NB4 (cell line): ENCODE measurements around the gene NAB1.

ENCODE experiments used
- DNase-seq: peaks from one replicate; pipeline ENCODE4 v3.0.0; 2010; ENCODE audit warnings: low read depth
- H3K4me3 ChIP-seq: one replicate; pipeline ENCODE4 v1.5.1; 2011; ENCODE audit warnings: mild to moderate bottlenecking, low read depth, low read length, moderate library complexity
- MAX ChIP-seq: IDR thresholded peaks from 2 replicates; pipeline ENCODE4 v1.6.1; 2011; ENCODE audit warnings: low read depth, low read length
- MYC ChIP-seq: IDR thresholded peaks from 2 replicates; pipeline ENCODE4 v1.6.1; 2011; ENCODE audit warnings: low read depth, low read length
- POLR2A ChIP-seq: IDR thresholded peaks from 2 replicates; pipeline ENCODE4 v1.6.1; 2011; ENCODE audit warnings: mild to moderate bottlenecking; ENCODE audit not compliant: insufficient read length; ENCODE audit errors: extremely low read depth
- TF ChIP-seq, protein P1 (sequence below): IDR thresholded peaks from one replicate; pipeline ENCODE4 v1.5.1; 2012; ENCODE audit warnings: low read depth, low read length

Gene NAB1

DNA sequence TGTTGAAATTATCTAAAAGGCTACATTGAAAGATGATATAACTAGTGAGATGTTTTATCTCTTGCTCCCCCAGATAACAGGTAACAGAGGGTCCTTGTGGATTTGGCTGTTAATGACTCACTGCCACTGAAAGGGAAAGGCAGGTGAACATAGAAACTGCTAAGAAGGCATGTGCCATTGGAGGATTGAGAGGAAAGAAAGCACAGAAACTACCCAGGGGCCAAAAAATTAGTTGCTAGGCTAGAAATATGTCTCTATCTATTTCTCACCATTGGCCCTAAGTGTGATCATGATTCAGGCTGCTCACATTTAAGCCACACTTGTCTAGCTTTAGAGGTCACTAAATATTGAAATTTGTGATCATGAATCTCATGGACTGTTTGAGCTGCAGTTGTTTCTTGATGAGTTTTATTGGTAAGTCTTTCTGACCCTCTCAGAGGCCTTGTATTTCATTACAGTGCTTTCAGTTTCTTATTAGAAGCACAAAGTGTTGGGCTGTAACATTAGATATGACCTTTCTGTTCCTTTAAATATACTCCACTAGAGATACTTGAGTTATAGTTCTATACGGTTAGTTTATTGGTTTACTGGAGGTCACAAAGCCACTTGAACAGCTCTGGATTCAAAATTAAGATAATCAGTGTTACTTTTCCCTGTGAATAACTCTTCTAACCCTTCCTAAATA lies 26.2 kb downstream of the NAB1 start:
- H3K4me3 ChIP-seq, result no peak overlapping the region
- TF ChIP-seq MYC (no peak), POLR2A (no peak), MAX (no peak)
- TF ChIP-seq, protein P1, sequence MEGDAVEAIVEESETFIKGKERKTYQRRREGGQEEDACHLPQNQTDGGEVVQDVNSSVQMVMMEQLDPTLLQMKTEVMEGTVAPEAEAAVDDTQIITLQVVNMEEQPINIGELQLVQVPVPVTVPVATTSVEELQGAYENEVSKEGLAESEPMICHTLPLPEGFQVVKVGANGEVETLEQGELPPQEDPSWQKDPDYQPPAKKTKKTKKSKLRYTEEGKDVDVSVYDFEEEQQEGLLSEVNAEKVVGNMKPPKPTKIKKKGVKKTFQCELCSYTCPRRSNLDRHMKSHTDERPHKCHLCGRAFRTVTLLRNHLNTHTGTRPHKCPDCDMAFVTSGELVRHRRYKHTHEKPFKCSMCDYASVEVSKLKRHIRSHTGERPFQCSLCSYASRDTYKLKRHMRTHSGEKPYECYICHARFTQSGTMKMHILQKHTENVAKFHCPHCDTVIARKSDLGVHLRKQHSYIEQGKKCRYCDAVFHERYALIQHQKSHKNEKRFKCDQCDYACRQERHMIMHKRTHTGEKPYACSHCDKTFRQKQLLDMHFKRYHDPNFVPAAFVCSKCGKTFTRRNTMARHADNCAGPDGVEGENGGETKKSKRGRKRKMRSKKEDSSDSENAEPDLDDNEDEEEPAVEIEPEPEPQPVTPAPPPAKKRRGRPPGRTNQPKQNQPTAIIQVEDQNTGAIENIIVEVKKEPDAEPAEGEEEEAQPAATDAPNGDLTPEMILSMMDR, result no peak
- DNase-seq, result no peak

DNA sequence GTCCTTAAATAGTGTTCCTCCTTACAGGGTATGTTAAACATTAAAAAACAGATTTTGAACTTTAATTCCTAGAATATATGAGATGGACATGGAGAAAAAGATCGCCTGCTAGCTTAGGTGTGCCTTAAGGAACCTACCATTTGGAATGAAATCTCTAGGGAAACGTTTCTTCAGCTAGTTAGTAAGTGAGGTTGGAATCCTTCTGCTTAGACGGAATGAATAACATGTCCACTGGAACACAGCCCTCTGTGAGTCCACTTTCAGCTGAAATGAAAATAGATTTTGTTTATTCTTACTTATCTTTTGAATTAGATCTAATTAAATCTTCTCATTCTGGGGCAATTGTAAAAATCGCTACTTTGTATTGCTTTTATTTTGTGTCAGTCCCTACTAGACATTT lies 28.4 kb downstream of the NAB1 start:
- DNase-seq, result no peak
- H3K4me3 ChIP-seq, result no peak overlapping the region
- no peak for TF ChIP-seq MYC

DNA sequence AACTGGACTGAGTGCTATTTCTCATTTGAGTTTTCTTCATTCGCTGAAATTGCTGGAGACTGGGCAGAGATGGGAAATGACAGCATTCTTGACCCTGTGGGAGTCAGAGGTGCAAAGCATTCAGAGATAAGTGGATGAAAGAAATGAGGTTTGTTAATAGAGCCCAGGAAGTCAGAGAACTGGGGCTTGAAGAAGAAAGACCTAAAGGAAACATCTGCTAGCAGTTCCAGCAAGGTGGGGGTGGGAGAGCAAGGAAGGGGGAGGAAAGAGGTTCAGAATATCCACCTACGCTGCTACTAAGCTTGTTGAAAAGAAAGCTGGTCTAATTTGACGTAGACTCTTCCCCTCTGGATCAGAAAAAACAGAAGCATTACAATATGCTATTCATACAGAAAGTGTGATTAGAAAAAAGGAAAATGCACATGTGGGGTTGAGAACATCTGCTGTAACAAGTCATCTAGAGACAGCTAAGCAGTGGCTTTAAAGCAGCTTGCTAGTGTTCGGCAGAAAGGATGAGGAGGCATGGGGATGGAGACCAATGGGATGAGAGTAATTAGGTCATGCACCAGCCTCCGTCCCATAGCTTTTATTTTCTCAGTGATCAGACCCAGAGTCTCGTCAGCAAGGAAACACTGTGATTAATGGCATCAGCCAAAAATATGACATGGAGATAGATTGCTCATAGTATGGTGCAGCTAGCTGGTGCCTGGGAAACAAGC lies 29.7 kb downstream of the NAB1 start:
- DNase-seq, result no peak
- H3K4me3 ChIP-seq, result no peak overlapping the region
- TF ChIP-seq, protein P1, result no peak
- TF ChIP-seq POLR2A, result no peak
- TF ChIP-seq MYC, result no peak
- TF ChIP-seq MAX, result no peak

- no peak overlapping the region for H3K4me3 ChIP-seq
- no peak for TF ChIP-seq MAX
- no peak for TF ChIP-seq MYC
- TF ChIP-seq, protein P1, result no peak
- TF ChIP-seq POLR2A, result no peak
Observed at GRCh38 chr2:190679391-190679790, 30.5 kb downstream of the NAB1 start.

GRCh38 chr2:190679813-190680591 lies 31.1 kb downstream of the NAB1 start:
- peak; percentile 61 for DNase-seq
- TF ChIP-seq, protein P1, result peak; percentile 78
- TF ChIP-seq POLR2A, result no peak

More at GRCh38 chr2:190679391-190679790, 30.5 kb downstream of the NAB1 start:
- DNase-seq, result no peak

DNA sequence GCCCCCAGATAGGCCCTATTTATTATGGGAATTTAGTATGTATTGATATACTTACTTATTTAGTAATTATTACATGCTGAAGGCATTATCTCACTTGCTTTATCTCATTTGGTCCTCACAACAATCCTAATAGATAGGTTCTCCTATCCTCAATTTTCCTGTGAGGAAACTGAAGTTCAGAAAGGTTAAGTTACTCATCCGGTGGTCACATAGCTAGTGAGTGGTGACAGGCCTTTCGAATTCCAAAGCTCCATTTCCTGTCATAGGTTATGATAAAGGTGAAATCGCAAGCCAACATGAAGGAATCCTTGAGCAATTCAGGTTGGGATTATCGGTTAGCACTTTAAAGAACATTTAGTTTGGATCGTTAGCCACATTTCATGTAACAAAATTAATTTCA lies 33.3 kb downstream of the NAB1 start:
- no peak for TF ChIP-seq MYC
- TF ChIP-seq, protein P1, result no peak
- TF ChIP-seq MAX, result no peak
- no peak for TF ChIP-seq POLR2A
- no peak for DNase-seq
- H3K4me3 ChIP-seq, result no peak overlapping the region

More at GRCh38 chr2:190679813-190680591, 31.1 kb downstream of the NAB1 start:
- H3K4me3 ChIP-seq, result no peak overlapping the region
